Measurements from ENCODE around the gene PLEKHJ1. TPM values are rescaled to one million over a fixed set of nuclear protein-coding genes. Genes with fewer than 3 reads are reported as not detected.

The PLEKHJ1 gene
- total and polyA plus RNA-seq, 2 of the 8 experiments (the other 6 are each of a cell fraction or from before 2014, with no cell fraction given) = 135 to 187 TPM

DNA sequence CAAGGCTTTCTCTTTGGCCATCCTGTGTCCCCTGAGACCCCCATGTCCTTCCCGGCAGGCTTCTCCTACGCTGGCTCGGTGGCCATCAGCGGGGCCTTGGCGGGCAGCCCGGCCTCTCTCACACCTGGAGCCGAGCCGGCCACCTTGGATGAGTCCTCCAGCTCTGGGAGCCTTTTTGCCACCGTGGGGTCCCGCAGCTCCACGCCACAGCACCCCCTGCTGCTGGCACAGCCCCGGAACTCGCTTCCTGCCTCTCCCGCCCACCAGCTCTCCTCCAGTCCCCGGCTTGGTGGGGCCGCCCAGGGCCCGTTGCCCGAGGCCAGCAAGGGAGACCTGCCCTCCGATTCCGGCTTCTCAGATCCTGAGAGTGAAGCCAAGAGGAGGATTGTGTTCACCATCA is 14.2 kb downstream of the PLEKHJ1 start:
- no peak overlapping the region for H3K14ac ChIP-seq (ENCODE audit: insufficient read length)
- peaks cover 0 to 12% of the 10 kb centered on the region in 2 experiments for H4K20me1 ChIP-seq (replicated peaks in 1 of 2; ENCODE audit: control insufficient read depth in 1 of 2, insufficient read depth in 2 of 2, low read length in 2 of 2)
- H4K5ac ChIP-seq (ENCODE audit: insufficient read length, low read depth, low read length) = no peak overlapping the region
- H2AK5ac ChIP-seq (ENCODE audit: low read depth, low read length) = no peak overlapping the region
- H3K79me1 ChIP-seq (ENCODE audit: low read depth, low read length) = no peaks in the 10 kb centered on the region
- no peak overlapping the region for H3K18ac ChIP-seq (ENCODE audit: extremely low read depth, low read length)
- no peaks in the 10 kb centered on the region for H3K79me2 ChIP-seq (ENCODE audit: control insufficient read depth in 1 of 2, insufficient read depth in 2 of 2, low read length in 2 of 2)
- CTCF ChIA-PET (ENCODE audit: partially characterized antibody) = interaction anchor here (0.9 to 2.6 kb wide), 7 partner anchors 12 to 67 kb away, joined by 3 to 10 read pairs (median 4); partner anchors contain the start of gene PLEKHJ1
- peaks cover 4 to 41% (median 23%) of the 10 kb centered on the region in 4 experiments for H3K36me3 ChIP-seq (ENCODE audit: control insufficient read depth in 2 of 4, insufficient read depth in 4 of 4, low read length in 3 of 4)
- WGBS, 2 experiments (ENCODE audit: extremely low coverage in 1 of 2, insufficient coverage in 1 of 2, insufficient read length in 1 of 2, insufficient replicate concordance in 2 of 2, low coverage in 1 of 2, low lambda C conversion rate in 2 of 2, missing lambda C conversion rate in 1 of 2) = 92% methylated on average over 20 of the region's 20 CpGs; no CpG with 5 or more reads in 1 of the 2 experiments
- no peak overlapping the region for H3K9ac ChIP-seq (replicated peaks in 1 of 4; ENCODE audit: extremely low read depth in 1 of 4, low read depth in 3 of 4, low read length in 3 of 4)
- H2BK12ac ChIP-seq (ENCODE audit: low read depth, low read length) = no peak overlapping the region
- no peak for FAIRE-seq
- no peak overlapping the region for H3K4me3 ChIP-seq (ENCODE audit: extremely low read depth in 1 of 4, insufficient read depth in 2 of 4, low read depth in 3 of 4, low read length in 4 of 4)
- no peak for DNase-seq (ENCODE audit: low read depth in 1 of 2, low spot score in 2 of 2)
- H4K91ac ChIP-seq (replicated peaks; ENCODE audit: insufficient read length, low read length) = no peak overlapping the region
- H2BK20ac ChIP-seq (ENCODE audit: low read length) = no peak overlapping the region
- no peaks in the 10 kb centered on the region for H3K23me2 ChIP-seq (ENCODE audit: low read depth, low read length)
- H3K23ac ChIP-seq (ENCODE audit: insufficient read length) = no peak overlapping the region
- no peak overlapping the region for H3K4ac ChIP-seq (replicated peaks; ENCODE audit: insufficient read length, low read depth, low read length)
- POLR2A ChIA-PET (ENCODE audit: partially characterized antibody) = interaction anchor here (0.6 to 5.6 kb wide), 6 partner anchors 9 to 17 kb away, joined by 3 to 34 read pairs (median 3); partner anchors contain the start of gene PLEKHJ1
- no peak overlapping the region for H2AFZ ChIP-seq (ENCODE audit: low read length)
- no peak overlapping the region for H2BK15ac ChIP-seq (ENCODE audit: low read length)
- H3K4me2 ChIP-seq (ENCODE audit: insufficient read depth in 1 of 2, low read depth in 2 of 2, low read length in 2 of 2) = no peak overlapping the region
- no peak overlapping the region for H3K56ac ChIP-seq (replicated peaks; ENCODE audit: insufficient read length, low read depth, low read length)
- no peaks in the 10 kb centered on the region for H3K9me3 ChIP-seq (ENCODE audit: insufficient read depth in 2 of 2, low read depth in 1 of 2, low read length in 1 of 2)
- no peak overlapping the region for H2BK120ac ChIP-seq (replicated peaks; ENCODE audit: low read depth, low read length)
- no peak overlapping the region for H2BK5ac ChIP-seq (ENCODE audit: low read depth, low read length)
- no peak overlapping the region for H4K8ac ChIP-seq (ENCODE audit: extremely low read depth, insufficient read depth, low read length)
- no peaks in the 10 kb centered on the region for H3K27me3 ChIP-seq (replicated peaks in 1 of 4; ENCODE audit: control insufficient read depth in 3 of 4, extremely low read depth in 1 of 4, insufficient read depth in 3 of 4, low read length in 3 of 4)
- H3K4me1 ChIP-seq (replicated peaks in 1 of 4; ENCODE audit: control insufficient read depth in 3 of 4, insufficient read depth in 4 of 4, low read length in 3 of 4) = no peaks in the 10 kb centered on the region
- H3K27ac ChIP-seq (ENCODE audit: low read depth, low read length) = no peak overlapping the region
- TF ChIP-seq RXRA (IDR thresholded peaks at IDR 0.05; ENCODE audit: insufficient read depth, low read depth, low read length) = no peak
- TF ChIP-seq NANOG (IDR thresholded peaks at IDR 0.05; ENCODE audit: insufficient read depth, low read depth, low read length, poor library complexity, severe bottlenecking) = no peak
